SH-SY5Y (cell line): ENCODE measurements around the gene PARD3.

Source experiments
- GATA2 ChIP-seq: IDR thresholded peaks from 2 replicates; pipeline ENCODE4 v1.6.1; 2011; ENCODE audit warnings: mild to moderate bottlenecking, low read depth, low read length
- GATA3 ChIP-seq: IDR thresholded peaks from 2 replicates; pipeline ENCODE4 v1.6.1; 2011; ENCODE audit warnings: low read depth, mild to moderate bottlenecking, low read length, moderate library complexity

PARD3 gene

DNA sequence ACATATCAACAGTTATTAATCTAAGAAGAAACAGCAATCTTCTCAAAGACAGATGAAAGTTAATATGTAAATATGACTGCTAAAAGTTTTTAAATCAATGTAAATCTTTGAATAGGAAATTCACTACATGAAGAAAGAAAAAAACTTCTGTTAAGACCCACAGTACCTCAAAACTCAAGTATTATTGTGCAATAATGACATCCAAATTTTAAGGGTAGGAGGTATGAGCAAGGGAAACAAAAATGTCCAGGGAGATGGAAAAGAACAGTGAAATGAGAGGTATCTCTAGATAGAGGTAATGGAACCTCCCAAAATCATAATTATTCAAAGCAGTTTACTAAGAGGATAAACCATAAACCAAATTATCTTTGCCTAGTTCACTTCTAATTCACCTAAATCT lies 436.8 kb downstream of the PARD3 start:
- TF ChIP-seq GATA2 (no peak), GATA3 (no peak)

DNA sequence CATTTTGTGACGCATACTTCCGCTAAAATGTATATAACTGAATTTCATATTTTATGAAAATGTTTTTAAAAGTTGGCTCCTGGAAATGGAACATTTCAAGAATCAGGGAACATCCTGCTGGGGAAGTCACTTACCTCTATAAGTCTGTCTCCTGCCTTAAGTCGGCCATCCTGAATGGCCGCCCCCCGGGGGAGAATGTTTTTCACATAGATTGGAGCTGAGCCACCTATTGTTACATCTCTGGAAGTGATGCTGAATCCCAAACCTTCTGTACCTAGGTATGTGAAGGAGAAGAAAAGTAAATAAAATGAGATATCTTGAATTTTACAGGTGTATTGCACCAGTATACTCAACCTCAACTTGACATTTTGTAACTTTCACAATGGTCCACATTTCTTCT lies 437.3 kb downstream of the PARD3 start:
- TF ChIP-seq GATA3 (no peak), GATA2 (no peak)

DNA sequence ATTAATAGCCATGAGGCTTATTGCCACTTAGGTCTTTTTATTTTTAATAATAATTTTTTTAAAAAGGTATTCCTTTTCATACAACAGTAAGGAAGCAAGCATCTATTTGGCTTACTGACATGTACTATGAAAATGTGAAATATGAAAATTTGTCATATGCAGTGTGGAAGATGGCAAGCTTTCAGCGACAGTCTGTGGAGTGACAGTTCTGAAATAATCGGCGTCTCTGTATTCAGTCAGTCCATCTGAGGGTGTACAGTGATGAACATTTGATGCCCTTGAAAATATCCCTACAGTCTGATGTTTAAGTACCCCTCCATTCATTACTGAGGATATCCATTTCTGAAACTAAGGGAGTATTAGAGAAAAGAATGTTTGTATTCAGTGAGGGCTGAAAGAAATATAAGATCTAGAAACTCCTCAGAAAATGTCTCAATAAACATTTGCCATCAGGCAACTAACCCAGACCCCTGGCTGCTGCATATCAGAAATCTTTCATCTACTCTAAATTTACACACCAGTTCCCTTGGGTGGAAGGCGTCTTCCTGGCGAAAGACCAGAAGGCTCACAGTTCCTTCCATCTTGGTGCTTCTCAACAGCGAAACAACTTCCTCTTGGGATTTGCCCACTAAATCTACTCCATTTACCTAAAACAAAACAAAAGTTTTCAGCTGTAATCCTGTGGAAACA lies 440.6 kb downstream of the PARD3 start:
- TF ChIP-seq GATA3 (no peak), GATA2 (no peak)

- TF ChIP-seq GATA2 (no peak), GATA3 (no peak)
These were observed 441.9 kb downstream of the PARD3 start for GRCh38 chr10:34373211-34373610.

DNA sequence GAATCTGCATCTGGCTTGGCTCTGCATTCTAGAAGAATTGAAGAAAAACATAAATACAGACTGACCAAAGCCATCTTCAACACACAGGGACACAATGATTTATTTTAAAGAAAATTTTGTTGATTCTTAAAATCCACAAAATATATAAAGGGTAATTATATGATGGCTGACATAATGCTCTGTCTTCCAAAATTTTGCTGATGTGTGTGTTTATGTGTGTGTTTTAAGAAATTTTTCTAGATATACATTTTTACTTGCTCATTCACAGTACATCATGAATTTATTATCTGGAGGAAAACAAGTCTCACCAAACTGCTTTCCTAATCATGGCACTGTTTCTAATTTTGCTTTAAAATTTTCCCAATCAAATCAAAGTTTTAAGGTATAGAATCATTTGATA lies 442.6 kb downstream of the PARD3 start:
- no peak for TF ChIP-seq GATA3

GRCh38 chr10:34370126-34370525 lies 445.0 kb downstream of the PARD3 start:
- TF ChIP-seq GATA2, result no peak
- no peak for TF ChIP-seq GATA3

- no peak for TF ChIP-seq GATA2
- TF ChIP-seq GATA3, result no peak
These were observed 446.0 kb downstream of the PARD3 start for GRCh38 chr10:34369120-34369519.

DNA sequence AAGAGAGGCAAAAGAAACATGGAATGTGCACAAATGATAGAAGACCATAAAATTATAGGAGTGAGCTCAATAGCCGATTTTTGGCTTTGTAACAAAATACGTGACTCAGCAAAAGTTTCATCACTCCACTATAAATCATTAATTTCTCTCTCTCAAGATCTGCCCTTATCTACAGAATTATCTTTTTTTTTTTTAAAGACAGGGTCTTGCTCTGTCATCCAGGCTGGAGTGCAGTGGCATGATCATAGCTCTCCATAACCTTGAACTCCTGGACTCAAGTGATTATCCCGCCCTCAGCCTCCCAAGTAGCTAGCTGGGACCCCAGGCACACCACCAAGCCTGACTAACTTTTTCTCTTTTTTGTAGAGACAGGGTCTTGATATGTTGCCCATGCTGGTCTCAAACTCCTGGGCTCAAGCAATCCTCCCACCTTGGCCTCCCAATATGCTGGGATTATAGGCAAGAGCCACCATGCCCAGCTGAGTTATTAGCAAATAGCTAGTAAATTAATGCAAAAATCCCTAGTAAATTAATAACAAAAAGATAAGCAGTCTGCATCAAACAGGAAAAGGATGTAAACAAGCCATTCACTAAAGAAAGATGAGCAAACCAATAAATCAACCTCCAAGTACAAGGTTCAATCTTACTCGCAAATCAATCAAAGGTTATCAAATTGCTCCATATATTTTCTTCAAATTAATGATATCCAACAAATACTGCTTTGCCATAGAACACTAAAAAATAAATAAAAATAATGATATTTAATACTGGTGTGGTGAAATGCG lies 450.7 kb downstream of the PARD3 start:
- no peak for TF ChIP-seq GATA3
- no peak for TF ChIP-seq GATA2

- TF ChIP-seq GATA2 (no peak), GATA3 (no peak)
These were observed 454.1 kb downstream of the PARD3 start for GRCh38 chr10:34360984-34361383.

DNA sequence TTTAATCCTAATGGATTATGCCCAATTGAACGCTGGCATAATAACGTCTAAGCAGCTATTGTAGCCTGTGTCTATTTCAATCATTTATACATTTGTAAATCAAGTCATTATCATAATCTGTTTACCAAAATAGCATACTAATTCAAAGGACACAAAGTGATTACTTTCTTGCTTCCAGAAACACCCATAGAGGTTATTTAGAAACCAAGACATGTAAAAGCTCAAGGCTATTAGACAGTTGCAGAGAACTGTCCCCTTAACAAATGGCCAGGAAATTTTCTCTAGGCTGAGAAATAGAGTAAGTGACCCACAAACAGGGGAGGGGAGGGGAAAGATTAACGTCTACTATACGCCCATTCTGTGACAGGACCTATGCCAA lies 455.7 kb downstream of the PARD3 start:
- TF ChIP-seq GATA2 (no peak), GATA3 (no peak)

- TF ChIP-seq GATA3, result no peak
- no peak for TF ChIP-seq GATA2
These were observed 456.2 kb downstream of the PARD3 start for GRCh38 chr10:34358729-34359434.

GRCh38 chr10:34356463-34356862 lies 458.6 kb downstream of the PARD3 start:
- no peak for TF ChIP-seq GATA2
- TF ChIP-seq GATA3, result no peak

DNA sequence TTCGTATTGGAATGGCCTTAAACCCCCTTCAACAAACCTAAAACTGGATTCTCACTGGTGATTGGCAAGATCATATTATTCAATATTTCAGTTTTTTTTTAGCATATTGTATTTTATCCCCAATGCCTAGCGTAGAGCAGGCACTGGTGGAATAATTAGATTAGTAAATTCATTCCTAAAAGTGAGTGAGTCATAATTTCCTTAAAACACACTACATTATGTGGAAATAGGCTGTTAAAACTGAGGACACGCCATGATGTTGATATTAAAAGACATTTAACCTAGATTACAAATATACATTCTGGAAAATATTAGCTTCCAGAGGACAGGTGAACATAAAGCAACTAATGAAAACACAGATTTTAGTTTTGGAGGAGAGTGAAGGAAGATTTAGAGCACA lies 463.9 kb downstream of the PARD3 start:
- TF ChIP-seq GATA2 (no peak), GATA3 (no peak)

DNA sequence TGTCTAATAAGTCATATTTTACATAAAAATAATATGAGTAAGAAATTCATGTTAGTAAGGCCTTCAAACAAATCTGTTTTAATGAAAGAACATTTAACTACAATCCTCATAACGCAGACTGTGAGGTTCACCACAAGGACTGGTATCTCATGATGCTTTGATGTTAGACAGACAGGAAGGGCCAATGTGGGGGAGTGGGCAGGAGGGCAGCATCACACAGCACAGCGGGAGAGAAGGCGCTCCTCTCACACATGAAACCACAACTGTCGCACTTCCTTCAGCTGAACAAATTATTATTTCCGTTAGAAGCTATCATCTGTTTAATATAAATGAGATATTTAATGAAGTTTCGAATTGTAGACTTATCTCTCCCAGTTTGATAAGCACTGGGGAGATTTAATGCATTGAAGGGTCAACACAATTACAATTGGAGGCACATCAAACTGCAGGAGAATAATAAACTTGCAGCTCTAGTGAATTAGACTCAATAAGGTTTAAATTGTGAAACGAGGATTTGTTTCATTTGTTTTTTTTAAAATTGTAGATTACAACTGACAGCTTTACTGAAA lies 466.1 kb downstream of the PARD3 start:
- TF ChIP-seq GATA3 (no peak), GATA2 (no peak)

GRCh38 chr10:34348021-34348420 lies 467.1 kb downstream of the PARD3 start:
- TF ChIP-seq GATA2, result no peak
- no peak for TF ChIP-seq GATA3
